GOT3 (cell line): ENCODE measurements around the gene HIVEP1.
"Not testable (repeated sequence)": the region's sequence is repeated elsewhere in the genome, so short reads cannot be mapped to it uniquely, and the experiment has no call there.

Experiments used
- DNase-seq: peaks from one replicate; lab custom pipeline; 2025; ENCODE audit warnings: mixed read lengths; lab: John Stamatoyannopoulos, UW

HIVEP1 gene

GRCh38 chr6:12158686-12159415, 146.7 kb downstream of the HIVEP1 start:
- no peak for DNase-seq

- DNase-seq = no peak
Observed at GRCh38 chr6:12160326-12160725, 148.2 kb downstream of the HIVEP1 start.

DNA sequence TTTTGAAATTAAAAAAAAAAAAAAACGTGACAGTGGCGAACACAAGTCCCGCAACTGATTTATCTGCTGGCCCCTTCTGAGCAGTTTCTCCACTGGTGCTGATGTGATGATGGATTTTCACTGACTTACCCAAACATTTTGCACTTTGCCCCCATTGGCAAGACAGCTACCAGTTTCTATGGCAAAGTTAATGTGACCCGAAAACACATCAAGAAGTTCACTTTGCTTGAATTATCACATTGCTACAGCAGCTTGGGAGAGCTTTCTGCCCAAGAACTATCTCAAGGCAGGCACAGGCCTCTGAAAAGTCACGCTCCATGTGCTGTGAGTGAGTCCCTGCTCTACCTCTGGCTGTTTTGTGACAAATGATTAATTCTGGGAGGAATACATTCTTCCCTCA, 150.1 kb downstream of the HIVEP1 start:
- DNase-seq = no peak

GRCh38 chr6:12163149-12163548, 151.0 kb downstream of the HIVEP1 start:
- no peak for DNase-seq

- DNase-seq = no peak
Observed at GRCh38 chr6:12163744-12164507, 151.8 kb downstream of the HIVEP1 start.

DNA sequence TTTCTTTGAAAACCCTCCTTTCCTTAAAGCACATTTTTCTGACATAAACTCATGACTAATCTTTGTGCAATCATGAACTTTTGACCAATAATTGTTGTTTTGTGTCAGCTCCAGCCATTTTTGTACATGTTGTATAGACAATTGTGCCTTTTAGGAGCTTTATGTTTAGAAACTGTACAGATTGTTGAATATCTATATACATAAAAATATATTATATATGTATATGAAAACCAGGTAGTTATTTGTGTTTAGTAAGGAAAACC, 152.3 kb downstream of the HIVEP1 start:
- no peak for DNase-seq

DNA sequence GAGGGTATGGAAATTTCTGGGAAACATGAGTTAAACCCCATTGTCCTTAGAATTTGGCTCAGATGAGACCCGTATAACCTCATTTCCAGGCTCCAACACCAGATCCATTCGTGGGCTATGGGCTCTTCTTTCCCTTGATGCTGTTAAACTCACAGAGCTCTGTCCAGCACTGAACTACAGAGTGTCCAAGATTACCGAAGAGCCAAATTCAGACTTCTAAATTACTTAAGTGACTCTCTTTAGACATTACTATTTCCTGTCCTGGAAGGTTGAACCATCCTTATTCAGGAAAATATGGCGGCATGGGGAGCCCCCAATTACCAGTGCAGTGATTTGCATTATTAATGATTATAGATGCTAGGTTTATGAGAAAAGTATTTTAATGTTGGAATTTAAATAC, 153.2 kb downstream of the HIVEP1 start:
- DNase-seq = no peak

- no peak for DNase-seq
Observed at GRCh38 chr6:12165722-12166280, 153.7 kb downstream of the HIVEP1 start.

DNA sequence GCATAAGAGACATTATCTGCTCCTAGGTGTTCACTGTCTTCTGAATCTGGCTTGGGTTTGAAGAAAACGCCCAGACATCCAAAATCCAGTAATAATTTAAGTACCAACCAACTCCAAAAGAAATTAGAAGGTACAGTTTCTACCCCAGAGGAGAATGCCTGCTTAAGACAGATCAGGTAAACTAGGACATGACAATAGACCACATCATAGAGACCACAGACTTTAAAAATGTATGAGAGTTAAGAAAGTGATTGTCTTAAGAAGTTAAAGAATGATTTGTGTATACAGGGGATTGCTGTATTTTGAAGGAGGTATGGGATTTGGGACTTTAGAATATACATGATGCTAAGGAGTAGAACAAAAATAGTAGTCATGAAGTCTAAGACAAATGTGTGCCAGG, 157.3 kb downstream of the HIVEP1 start:
- no peak for DNase-seq

- no peak for DNase-seq
Observed at GRCh38 chr6:12170351-12171092, 158.4 kb downstream of the HIVEP1 start.

GRCh38 chr6:12171717-12172116, 159.6 kb downstream of the HIVEP1 start:
- DNase-seq = no peak

DNA sequence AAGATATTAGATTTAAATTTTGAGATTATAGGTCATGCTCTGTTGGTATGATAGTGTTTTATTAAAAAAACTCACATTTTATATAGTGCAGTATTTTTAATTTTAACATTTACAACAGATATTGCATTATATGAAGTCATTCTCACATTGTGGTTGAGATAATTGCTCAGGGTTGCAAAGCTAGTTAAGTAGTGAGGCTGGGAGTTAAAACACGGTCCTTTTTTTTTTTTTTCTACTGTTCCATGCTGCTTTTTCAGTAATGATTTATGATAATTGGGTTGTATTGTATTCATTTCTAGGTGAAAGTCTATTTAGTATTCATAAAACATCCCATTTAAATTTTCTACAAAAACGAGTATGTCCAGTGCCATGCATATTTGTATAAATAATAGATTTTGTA, 160.5 kb downstream of the HIVEP1 start:
- DNase-seq = no peak

DNA sequence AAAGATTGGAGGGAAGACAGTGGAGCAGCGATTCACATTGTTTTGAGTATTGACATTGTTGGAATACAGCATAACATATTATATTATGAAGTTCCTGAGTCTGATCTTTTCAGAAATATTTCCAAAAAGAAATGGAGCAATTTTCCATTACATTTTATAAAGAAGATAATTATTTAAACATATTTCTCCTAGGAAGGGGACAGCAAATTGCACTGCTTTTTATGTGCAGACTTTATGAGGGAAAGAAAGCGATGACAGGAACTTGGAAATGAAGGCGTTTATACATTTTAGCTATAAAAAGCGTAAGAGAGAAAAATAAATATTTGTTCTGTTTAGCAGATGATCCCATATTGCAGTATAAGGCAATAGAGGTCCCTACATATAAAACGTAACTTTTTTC, 161.1 kb downstream of the HIVEP1 start:
- DNase-seq = no peak

DNA sequence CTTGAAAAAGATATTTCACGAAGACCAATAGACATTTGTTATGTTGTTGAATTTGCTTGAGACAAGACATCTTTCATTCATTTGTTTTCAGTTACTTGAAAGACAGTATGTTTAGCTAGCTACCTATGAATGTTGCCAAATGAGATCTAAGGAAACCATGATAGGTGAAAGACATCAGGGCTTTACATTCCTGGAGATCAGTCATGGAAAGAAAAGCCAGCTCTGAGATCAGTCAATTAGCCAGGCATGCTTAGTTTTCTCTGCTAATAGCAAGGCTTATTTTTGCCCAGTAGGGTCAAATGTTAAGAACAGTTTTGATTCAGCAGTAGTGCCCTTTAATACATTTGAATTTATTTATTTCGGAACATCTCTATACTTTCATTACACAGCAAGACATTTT, 161.5 kb downstream of the HIVEP1 start:
- DNase-seq = no peak

DNA sequence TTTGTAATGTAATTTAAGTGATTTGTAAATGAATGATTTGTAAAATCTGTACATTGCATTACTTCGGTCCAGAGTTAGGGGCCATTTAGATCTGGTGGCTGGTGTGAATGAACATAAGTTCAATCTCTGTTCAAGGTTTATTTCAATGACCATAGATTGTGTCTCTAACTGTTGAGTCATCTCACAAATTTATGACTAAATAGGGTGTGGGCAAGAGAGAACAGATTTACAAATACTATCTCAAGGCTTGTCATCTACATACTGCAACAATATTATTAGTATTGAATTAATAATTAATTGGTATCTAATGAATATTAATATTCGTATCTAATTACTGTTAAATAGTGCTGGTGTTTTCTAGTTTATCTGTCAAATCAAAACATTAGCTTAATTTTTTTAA, 162.8 kb downstream of the HIVEP1 start:
- DNase-seq = no peak

DNA sequence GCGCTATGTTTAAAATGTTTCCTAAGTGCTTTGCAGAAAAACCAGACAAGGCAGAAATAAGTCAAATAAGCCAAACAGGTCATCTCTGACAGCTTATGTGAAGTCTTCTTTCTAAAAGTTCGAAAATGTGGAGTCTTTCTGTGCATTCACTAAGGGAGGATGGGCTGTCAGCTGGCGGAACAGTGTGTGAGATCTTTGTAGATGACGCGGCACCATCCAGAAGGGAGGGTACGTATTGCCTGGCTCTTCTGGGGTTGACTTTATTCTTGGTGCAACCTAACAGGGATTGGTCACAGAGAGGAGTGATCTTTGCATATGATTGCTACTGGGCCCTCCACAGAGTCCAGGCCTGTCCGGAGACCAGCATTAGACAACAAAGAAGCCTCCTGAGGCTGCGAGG, 163.5 kb downstream of the HIVEP1 start:
- DNase-seq = no peak

GRCh38 chr6:12176782-12177181, 164.7 kb downstream of the HIVEP1 start:
- not testable (repeated sequence) for DNase-seq

DNA sequence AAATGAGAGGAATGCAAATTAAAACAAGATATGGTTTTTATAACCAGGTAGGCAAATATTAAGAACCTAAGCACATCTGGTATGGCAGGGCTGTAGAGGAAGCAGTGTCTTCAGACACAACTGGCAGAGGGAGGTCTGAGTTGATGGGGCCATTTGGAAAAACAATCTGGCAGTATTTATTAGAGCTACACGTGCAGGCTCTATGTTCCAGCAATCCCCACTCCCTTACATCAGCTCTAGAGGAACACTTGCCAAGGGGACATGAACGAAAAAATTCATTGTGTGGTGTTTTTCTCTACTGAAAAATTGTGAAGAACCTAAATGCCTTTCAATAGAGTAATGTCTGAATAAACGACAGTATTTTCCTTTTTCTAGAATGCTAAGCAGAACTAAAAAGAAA, 166.4 kb downstream of the HIVEP1 start:
- no peak for DNase-seq

- no peak for DNase-seq
Observed at GRCh38 chr6:12181481-12181880, 169.4 kb downstream of the HIVEP1 start.

GRCh38 chr6:12182676-12183075, 170.6 kb downstream of the HIVEP1 start:
- DNase-seq = no peak

- DNase-seq = no peak
Observed at GRCh38 chr6:12185081-12185673, 173.1 kb downstream of the HIVEP1 start.

DNA sequence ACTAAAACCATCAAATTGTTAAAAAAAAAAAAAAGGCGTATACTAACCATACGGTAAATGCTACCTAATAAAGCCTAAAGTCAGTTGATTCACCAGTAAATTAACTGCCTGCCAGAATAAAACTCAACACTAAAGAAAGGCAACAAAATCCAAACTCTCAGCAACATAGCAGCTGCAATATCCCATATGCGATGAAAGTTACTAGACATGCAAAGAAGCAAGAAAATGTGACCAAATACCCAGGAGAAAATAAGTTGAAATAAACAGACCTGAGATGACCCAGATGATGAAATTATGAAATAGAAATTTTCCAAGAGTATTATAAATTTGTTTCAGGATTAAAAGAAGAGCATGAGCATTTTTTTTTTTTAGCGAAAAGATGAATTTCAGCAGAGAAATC, 174.4 kb downstream of the HIVEP1 start:
- no peak for DNase-seq
